Stimulated activated CD8-positive, alpha-beta memory T cell treated with anti-CD3 and anti-CD28 coated beads, Interleukin-2, amount 100 ng/mL, for 48 hours (primary cell): ENCODE measurements around the gene POLK.
"Not testable (repeated sequence)": the region's sequence is repeated elsewhere in the genome, so short reads cannot be mapped to it uniquely, and the experiment has no call there.

ENCODE experiments used
- DNase-seq, 2 donors: peaks; one replicate each; pipeline ENCODE4 v3.0.0-alpha.2; 2020; ENCODE audit warnings: low read depth in 2 of 2

The POLK gene

GRCh38 chr5:75610201-75610600 is 98.5 kb downstream of the POLK start:
- no peak for DNase-seq

DNA sequence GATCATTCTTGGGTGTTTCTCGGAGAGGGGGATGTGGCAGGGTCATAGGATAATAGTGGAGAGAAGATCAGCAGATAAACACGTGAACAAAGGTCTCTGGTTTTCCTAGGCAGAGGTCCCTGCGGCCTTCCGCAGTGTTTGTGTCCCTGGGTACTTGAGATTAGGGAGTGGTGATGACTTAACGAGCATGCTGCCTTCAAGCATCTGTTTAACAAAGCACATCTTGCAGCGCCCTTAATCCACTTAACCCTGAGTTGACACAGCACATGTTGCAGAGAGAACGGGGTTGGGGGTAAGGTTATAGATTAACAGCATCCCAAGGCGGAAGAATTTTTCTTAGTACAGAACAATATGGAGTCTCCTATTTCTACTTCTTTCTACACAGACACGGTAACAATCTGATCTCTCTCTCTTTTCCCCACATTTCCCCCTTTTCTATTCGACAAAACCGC is 99.2 kb downstream of the POLK start:
- DNase-seq = not testable (repeated sequence)

DNA sequence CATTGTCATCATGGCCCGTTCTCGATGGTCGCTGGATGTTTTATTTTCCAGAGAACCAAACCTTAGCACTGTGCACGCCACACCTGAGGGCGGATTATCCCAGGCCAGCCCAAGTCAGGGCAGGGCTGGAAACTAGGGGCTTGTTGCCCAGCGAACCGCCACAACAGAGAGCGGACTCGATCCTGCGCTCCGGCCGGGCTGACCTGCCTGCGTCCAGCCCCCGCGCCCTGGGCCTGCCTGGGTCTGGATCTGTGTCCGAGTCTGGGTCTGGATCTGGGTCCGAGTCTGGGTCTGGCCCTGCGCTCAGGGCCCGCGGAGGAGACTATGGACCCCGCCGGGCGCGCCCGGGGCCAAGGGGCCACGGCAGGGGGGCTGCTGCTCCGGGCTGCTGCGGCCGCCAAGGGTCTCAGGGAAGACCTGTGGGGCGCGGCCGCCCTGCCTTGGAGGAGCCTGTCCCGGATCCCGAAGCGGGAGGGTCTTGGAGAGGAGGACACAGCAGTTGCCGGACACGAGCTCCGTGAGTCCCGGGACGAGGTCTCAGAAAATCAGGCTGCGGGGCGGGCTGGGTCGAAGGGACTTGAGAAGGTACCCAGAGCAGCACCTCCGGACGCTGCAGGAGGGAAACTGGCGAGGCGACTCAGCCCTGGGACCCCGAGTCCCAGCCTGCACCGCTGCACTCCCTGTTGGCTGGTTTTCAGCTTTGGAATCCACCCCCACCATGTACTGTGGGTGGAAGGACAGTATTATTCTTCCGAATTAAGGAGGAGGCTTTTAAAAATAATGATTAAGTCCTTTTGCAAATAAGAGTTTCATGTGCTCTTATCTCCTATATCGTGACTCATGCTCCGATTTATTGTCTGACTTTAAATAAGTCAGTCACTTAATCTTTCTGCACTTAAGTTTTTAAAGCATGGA is 99.9 kb downstream of the POLK start, which contains the start of gene ANKDD1B:
ANKDD1B (plus strand) TSS at position 143 of the 915 bp plus-strand sequence; CDS start at position 325, 182 bp downstream.
- DNase-seq = peak in 1 of 2 donors; percentile 3

DNA sequence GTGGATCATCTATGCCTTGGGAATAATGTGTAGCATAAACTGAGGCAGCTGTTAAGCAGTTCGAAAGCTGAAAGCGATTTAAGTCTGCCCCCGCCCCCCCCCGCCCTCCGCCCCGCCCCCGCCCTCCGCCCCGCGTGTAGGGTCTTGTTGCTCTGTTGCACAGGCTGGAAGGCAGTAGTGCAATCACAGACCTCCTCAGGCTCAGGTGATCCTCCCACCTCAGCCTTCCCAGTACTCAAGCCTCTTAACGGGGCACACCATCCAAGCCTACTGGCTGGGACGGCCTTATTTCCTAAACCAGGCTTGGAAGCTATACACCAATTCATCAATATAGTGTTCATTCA is 100.5 kb downstream of the POLK start:
- DNase-seq = no peak

GRCh38 chr5:75612901-75613300 is 101.2 kb downstream of the POLK start:
- DNase-seq = no peak

GRCh38 chr5:75614176-75614575 is 102.5 kb downstream of the POLK start:
- DNase-seq = no peak

DNA sequence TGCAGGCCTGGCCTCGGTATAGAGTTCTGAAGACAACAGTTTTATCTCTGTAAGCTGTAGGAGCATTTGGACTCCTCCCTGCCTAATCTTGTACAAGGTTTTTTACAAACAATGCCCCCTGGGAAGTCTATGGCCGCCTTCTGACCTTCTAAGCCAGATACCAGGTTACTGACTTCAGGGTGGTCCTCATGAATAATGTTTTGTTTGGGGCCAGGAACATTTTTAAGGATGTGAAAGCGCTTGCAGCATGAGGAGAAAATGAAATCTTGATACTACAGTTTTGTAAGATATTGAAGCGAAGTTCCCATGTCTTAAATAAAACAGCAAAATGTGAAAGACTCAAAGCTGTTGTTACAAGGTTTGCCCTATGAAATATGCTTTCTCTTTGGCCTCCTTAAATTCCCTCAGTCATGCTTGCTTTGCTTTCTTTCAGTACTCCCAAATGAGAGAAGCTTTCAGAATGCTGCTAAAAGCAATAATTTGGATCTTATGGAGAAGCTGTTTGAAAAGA is 104.7 kb downstream of the POLK start:
- no peak for DNase-seq

- no peak for DNase-seq
Observed at GRCh38 chr5:75616971-75617621, 105.4 kb downstream of the POLK start.

DNA sequence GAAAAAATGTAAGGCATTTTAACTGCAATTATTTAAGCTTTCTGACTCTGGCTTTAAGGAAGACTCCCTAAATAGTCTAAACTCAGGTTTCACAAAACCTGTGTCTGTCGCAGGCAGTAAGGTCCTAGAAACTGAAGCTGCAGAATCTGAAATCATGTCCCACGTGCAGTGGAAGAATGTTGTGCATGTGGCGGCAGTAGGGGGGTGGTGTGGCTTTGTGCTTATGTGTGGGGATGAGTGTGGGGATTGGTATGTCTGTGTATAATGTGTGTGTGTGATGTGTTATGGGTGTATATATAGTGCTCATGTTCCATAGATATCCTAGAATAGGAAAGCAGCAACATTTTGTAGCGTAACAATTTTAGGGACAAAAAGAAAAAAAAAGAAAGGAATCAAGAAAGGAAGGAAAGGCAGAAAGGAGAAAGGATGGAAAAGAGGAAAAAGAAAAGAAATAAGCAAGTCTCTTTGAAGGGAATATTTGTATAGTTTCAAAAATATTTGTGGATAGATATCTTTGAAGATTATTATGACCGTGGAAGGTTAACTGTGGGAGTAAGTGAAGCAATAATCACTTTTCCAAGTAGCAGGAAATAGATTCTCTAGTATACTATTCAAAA is 106.2 kb downstream of the POLK start:
- DNase-seq = no peak

GRCh38 chr5:75620184-75620959 is 108.7 kb downstream of the POLK start:
- no peak for DNase-seq

- no peak for DNase-seq
Observed at GRCh38 chr5:75622564-75622963, 110.9 kb downstream of the POLK start.

DNA sequence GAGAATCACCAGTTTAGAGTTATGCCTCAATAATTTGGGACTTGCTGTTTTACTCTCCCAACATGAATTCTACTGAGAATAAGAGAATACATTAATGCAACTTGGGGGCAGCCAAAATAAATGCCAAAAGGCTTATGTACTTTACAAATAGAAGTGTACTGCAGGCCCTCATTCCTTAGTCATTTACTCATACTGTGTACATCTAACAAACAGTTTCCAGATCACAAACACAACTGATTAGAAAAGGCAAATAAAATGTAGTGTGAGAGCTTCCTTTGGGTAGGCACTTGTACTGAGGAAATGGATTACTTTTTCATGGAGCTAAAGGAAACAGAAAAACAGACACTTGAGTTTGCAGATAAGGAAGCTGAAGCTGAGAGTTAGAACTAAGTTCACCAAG is 112.2 kb downstream of the POLK start:
- no peak for DNase-seq

- no peak for DNase-seq
Observed at GRCh38 chr5:75626959-75627358, 115.3 kb downstream of the POLK start.

- DNase-seq = no peak
Observed at GRCh38 chr5:75627801-75628200, 116.1 kb downstream of the POLK start.

DNA sequence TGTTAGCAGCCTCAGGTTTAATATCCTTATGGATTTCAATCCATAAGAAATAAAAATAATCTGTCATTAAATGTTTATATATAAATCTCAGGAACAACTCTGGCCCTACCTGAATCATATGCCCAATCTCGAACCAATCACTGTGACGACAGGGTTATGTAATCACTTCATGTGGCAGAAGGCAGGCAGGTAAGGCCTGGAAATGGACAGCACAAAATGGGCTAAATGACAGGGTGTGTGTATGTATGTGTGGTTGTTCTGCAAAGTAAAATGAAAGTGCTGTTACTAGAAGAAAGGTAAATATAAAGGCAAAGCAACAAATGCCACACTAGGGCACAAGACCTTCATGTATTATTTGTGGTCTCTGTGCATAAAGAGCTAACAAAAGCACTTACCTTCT is 119.2 kb downstream of the POLK start:
- DNase-seq = no peak

GRCh38 chr5:75632321-75632720 is 120.6 kb downstream of the POLK start:
- no peak for DNase-seq

GRCh38 chr5:75637949-75638348 is 126.3 kb downstream of the POLK start:
- no peak for DNase-seq

- no peak for DNase-seq
Observed at GRCh38 chr5:75639535-75640311, 128.0 kb downstream of the POLK start.

GRCh38 chr5:75640395-75640794 is 128.7 kb downstream of the POLK start:
- no peak for DNase-seq

- no peak for DNase-seq
Observed at GRCh38 chr5:75640826-75641225, 129.1 kb downstream of the POLK start.

GRCh38 chr5:75648712-75649111 is 137.0 kb downstream of the POLK start:
- no peak for DNase-seq
